ENCODE data around the gene RAP2A. TPM values are rescaled to one million over a fixed set of nuclear protein-coding genes. Genes with fewer than 3 reads are reported as not detected.

RAP2A gene
- total RNA-seq, 1 experiment from 2014 or later = 15.2 TPM

GRCh38 chr13:97395447-97396136 is 38.4 kb upstream of the RAP2A start:
- H3K9me2 ChIP-seq (replicated peaks; ENCODE audit: low read length) = no peaks in the 10 kb centered on the region
- ChIA-PET CTCF (no interaction called here), POLR2A (ENCODE audit: unreplicated experiment) (no interaction called here)
- peaks cover 6% of the 10 kb centered on the region for H3K4me1 ChIP-seq (ENCODE audit: insufficient read depth, low read length)
- H3F3A ChIP-seq (ENCODE audit: low read length, unreplicated experiment) = no peaks in the 10 kb centered on the region
- H3K4me2 ChIP-seq (ENCODE audit: low read length) = no peak overlapping the region
- ATAC-seq (peak; percentile 65; the same call in 1 of the 2 replicates), DNase-seq (peak; percentile 58)
- no peak overlapping the region for H3K9ac ChIP-seq (ENCODE audit: low read length)
- H3K9me3 ChIP-seq (ENCODE audit: low read length) = no peaks in the 10 kb centered on the region
- intact Hi-C loops (cut with micrococcal nuclease) = no loop called here
- no peaks in the 10 kb centered on the region for H4K20me1 ChIP-seq (ENCODE audit: low read length)
- no peak overlapping the region for H3K4me3 ChIP-seq (ENCODE audit: low read length)
- no peaks in the 10 kb centered on the region for H3K27me3 ChIP-seq (ENCODE audit: low read length)
- no peak overlapping the region for H2AFZ ChIP-seq (ENCODE audit: low read length)
- no peak overlapping the region for H3K27ac ChIP-seq (ENCODE audit: low read length)
- no peaks in the 10 kb centered on the region for H3K36me3 ChIP-seq (ENCODE audit: low read depth, low read length)
- no peaks in the 10 kb centered on the region for H3K79me2 ChIP-seq (ENCODE audit: low read length)
- TF ChIP-seq EZH2 (IDR thresholded peaks at IDR 0.05; ENCODE audit: low read length, unreplicated experiment) (no peak), CTCF (conservative IDR thresholded peaks at IDR 0.05; ENCODE audit: low read depth, low read length) (no peak), EZH2phosphoT487 (IDR thresholded peaks at IDR 0.05; ENCODE audit: borderline replicate concordance, low read length) (no peak)
- no TSS peak for BruUV-seq (replicated peaks)

GRCh38 chr13:97397267-97397666 is 36.7 kb upstream of the RAP2A start:
- POLR2A ChIA-PET (ENCODE audit: unreplicated experiment) = no interaction called here

More at GRCh38 chr13:97397267-97397666, 36.7 kb upstream of the RAP2A start:
- Histone ChIP-seq H4K20me1 (ENCODE audit: low read length) (no peaks in the 10 kb centered on the region), H3K4me2 (ENCODE audit: low read length) (no peak overlapping the region), H3K9ac (ENCODE audit: low read length) (no peak overlapping the region), H3K79me2 (ENCODE audit: low read length) (no peaks in the 10 kb centered on the region), H3K4me1 (ENCODE audit: insufficient read depth, low read length) (peaks cover 6% of the 10 kb centered on the region), H3K36me3 (ENCODE audit: low read depth, low read length) (no peaks in the 10 kb centered on the region), H3K9me2 (replicated peaks; ENCODE audit: low read length) (no peaks in the 10 kb centered on the region), H3K27ac (ENCODE audit: low read length) (no peak overlapping the region), H3F3A (ENCODE audit: low read length, unreplicated experiment) (no peaks in the 10 kb centered on the region), H3K4me3 (ENCODE audit: low read length) (no peak overlapping the region), H2AFZ (ENCODE audit: low read length) (no peak overlapping the region), H3K27me3 (ENCODE audit: low read length) (no peaks in the 10 kb centered on the region), H3K9me3 (ENCODE audit: low read length) (no peaks in the 10 kb centered on the region)
- no TSS peak for BruUV-seq (replicated peaks)
- TF ChIP-seq CTCF (conservative IDR thresholded peaks at IDR 0.05; ENCODE audit: low read depth, low read length) (no peak), EZH2phosphoT487 (IDR thresholded peaks at IDR 0.05; ENCODE audit: borderline replicate concordance, low read length) (no peak), EZH2 (IDR thresholded peaks at IDR 0.05; ENCODE audit: low read length, unreplicated experiment) (no peak)
- ATAC-seq = no peak
- intact Hi-C loops (cut with micrococcal nuclease) = no loop called here
- no peak for DNase-seq
- CTCF ChIA-PET = no interaction called here
